Activated T-cell treated with anti-CD3 and anti-CD28 coated beads for 48 hours (primary cell): ENCODE measurements around the gene HCLS1.
"Not testable (repeated sequence)": the region's sequence is repeated elsewhere in the genome, so short reads cannot be mapped to it uniquely, and the experiment has no call there.

Experiments
- DNase-seq: peaks from one replicate; pipeline ENCODE4 v3.0.0-alpha.2; 2020; ENCODE audit warnings: low read depth

Gene HCLS1

GRCh38 chr3:121598564-121598963 lies 62.1 kb downstream of the HCLS1 start:
- DNase-seq: no peak

- DNase-seq: no peak
These were observed 64.8 kb downstream of the HCLS1 start for GRCh38 chr3:121595765-121596406.

- DNase-seq: no peak
These were observed 65.9 kb downstream of the HCLS1 start for GRCh38 chr3:121594850-121595249.

- DNase-seq: not testable (repeated sequence)
These were observed 66.9 kb downstream of the HCLS1 start for GRCh38 chr3:121593806-121594205.

- DNase-seq: no peak
These were observed 67.6 kb downstream of the HCLS1 start, which contains the start of gene FBXO40 for GRCh38 chr3:121592856-121593702. FBXO40 (plus strand) TSS chr3:121593379; CDS start chr3:121620576, 27,197 bp downstream.

GRCh38 chr3:121584418-121584817 lies 76.3 kb downstream of the HCLS1 start:
- DNase-seq: no peak

GRCh38 chr3:121581691-121582090 lies 79.0 kb downstream of the HCLS1 start:
- no peak for DNase-seq
